HEK293 (cell line): ENCODE measurements around the gene WAS.

Experiments used
- CTCF ChIA-PET: fragments of 350-600 bp; formaldehyde crosslinking; extraction: SDS; loops from one replicate; lab custom pipeline; 2021; ENCODE audit warnings: antibody characterized with exemption; lab: Yijun Ruan, JAX
- POLR2A ChIA-PET: fragments of 300-600 bp; formaldehyde crosslinking; extraction: SDS; loops from one replicate; lab custom pipeline; 2020; ENCODE audit warnings: antibody characterized with exemption, inconsistent platforms; lab: Yijun Ruan, JAX
- H3K27ac ChIP-seq: fragments of 200-500 bp; sonication (Bioruptor generic); 2 replicates; pipeline ENCODE4 v1.5.1; 2014; ENCODE audit warnings: low read depth, low read length, control low read depth, inconsistent platforms; ENCODE audit errors: extremely low read depth
- H3K36me3 ChIP-seq, 2 experiments: fragments of 200-500 bp in 1 of 2; sonication (Bioruptor generic) in 1 of 2; 1 replicate in 1 of 2; 2 replicates in 1 of 2; pipeline ENCODE4 v1.5.1; 2014 to 2017; ENCODE audit warnings: inconsistent platforms in 2 of 2, low read length in 2 of 2; ENCODE audit not compliant: control insufficient read depth in 2 of 2, insufficient read depth in 1 of 2
- H3K4me1 ChIP-seq: fragments of 200-500 bp; sonication (Bioruptor generic); 2 replicates; pipeline ENCODE4 v1.5.1; 2014; ENCODE audit warnings: mild to moderate bottlenecking, low read length, inconsistent platforms; ENCODE audit not compliant: control insufficient read depth, insufficient read depth
- H3K4me3 ChIP-seq: 2 replicates; pipeline ENCODE4 v1.5.1; 2011; ENCODE audit warnings: low read depth, mild to moderate bottlenecking, control low read depth, low read length, moderate library complexity
- H3K9me3 ChIP-seq: fragments of 200-500 bp; sonication (Bioruptor generic); 2 replicates; pipeline ENCODE4 v1.5.1; 2014; ENCODE audit warnings: low read depth, low read length, inconsistent platforms; ENCODE audit not compliant: control insufficient read depth, insufficient read depth
- GLIS1 ChIP-seq: fragments of 450-650 bp; formaldehyde crosslinking; IDR thresholded peaks from 2 replicates; pipeline ENCODE4 v1.5.1; 2016; ENCODE audit warnings: missing biosample characterization, missing genetic modification characterization
- TCF7L2 ChIP-seq: IDR thresholded peaks from 2 replicates; pipeline ENCODE4 v1.6.1; 2011; ENCODE audit warnings: low read depth, mild to moderate bottlenecking, inconsistent platforms, low read length, moderate library complexity, borderline replicate concordance
- WT1 ChIP-seq: fragments of 450-650 bp; formaldehyde crosslinking; IDR thresholded peaks from 2 replicates; pipeline ENCODE4 v1.5.1; 2016; ENCODE audit warnings: missing biosample characterization, missing genetic modification characterization
- ZNF121 ChIP-seq: fragments of 450-650 bp; formaldehyde crosslinking; IDR thresholded peaks from 2 replicates; pipeline ENCODE4 v1.5.1; 2016; ENCODE audit warnings: missing biosample characterization, missing genetic modification characterization
- ZNF274 ChIP-seq, 2 experiments: fragments of 200-500 bp in 1 of 2; fragments of 450-650 bp in 1 of 2; sonication (Bioruptor generic) in 1 of 2; formaldehyde crosslinking in 1 of 2; IDR thresholded peaks; 2 replicates each; pipeline versions ENCODE4 v1.5.1 to v1.6.1; 2014 to 2016; ENCODE audit warnings: borderline replicate concordance in 1 of 2, inconsistent platforms in 1 of 2, low read length in 1 of 2, missing biosample characterization in 1 of 2, missing genetic modification characterization in 1 of 2
- ZNF366 ChIP-seq: fragments of 450-650 bp; formaldehyde crosslinking; conservative IDR thresholded peaks from 2 replicates; pipeline ENCODE4 v1.5.1; 2016; ENCODE audit warnings: missing biosample characterization, missing genetic modification characterization
- ZNF48 ChIP-seq: fragments of 450-650 bp; formaldehyde crosslinking; IDR thresholded peaks from 2 replicates; pipeline ENCODE4 v1.5.1; 2016; ENCODE audit warnings: missing biosample characterization, missing genetic modification characterization
- ZNF529 ChIP-seq: fragments of 450-650 bp; formaldehyde crosslinking; IDR thresholded peaks from 2 replicates; pipeline ENCODE4 v1.5.1; 2017; ENCODE audit warnings: missing genetic modification characterization, missing biosample characterization; ENCODE audit not compliant: insufficient replicate concordance
- ZNF571 ChIP-seq: fragments of 450-650 bp; formaldehyde crosslinking; IDR thresholded peaks from 2 replicates; pipeline ENCODE4 v1.5.0; 2017; ENCODE audit warnings: missing biosample characterization, missing genetic modification characterization
- ZNF658 ChIP-seq: fragments of 450-650 bp; formaldehyde crosslinking; IDR thresholded peaks from 2 replicates; pipeline ENCODE4; 2016; ENCODE audit warnings: missing biosample characterization, missing genetic modification characterization
- ZNF785 ChIP-seq: fragments of 450-650 bp; formaldehyde crosslinking; IDR thresholded peaks from 2 replicates; pipeline ENCODE4 v1.5.1; 2016; ENCODE audit warnings: missing biosample characterization, missing genetic modification characterization
- ZNF792 ChIP-seq: fragments of 450-650 bp; formaldehyde crosslinking; IDR thresholded peaks from 2 replicates; pipeline ENCODE4 v1.5.1; 2016; ENCODE audit warnings: missing biosample characterization, missing genetic modification characterization
- ZNF843 ChIP-seq: fragments of 450-650 bp; formaldehyde crosslinking; IDR thresholded peaks from 2 replicates; pipeline ENCODE4 v1.5.1; 2016; ENCODE audit warnings: missing biosample characterization, missing genetic modification characterization
- TF ChIP-seq, protein P1 (sequence below): fragments of 450-650 bp; formaldehyde crosslinking; IDR thresholded peaks from 2 replicates; pipeline ENCODE4 v1.5.1; 2016; ENCODE audit warnings: missing biosample characterization, missing genetic modification characterization, low read depth
- TF ChIP-seq, protein P2 (sequence below): fragments of 450-650 bp; formaldehyde crosslinking; optimal IDR thresholded peaks from 2 replicates; pipeline ENCODE3; 2016; ENCODE audit warnings: missing biosample characterization, mild to moderate bottlenecking, missing genetic modification characterization
- TF ChIP-seq, protein P3 (sequence below): fragments of 450-650 bp; formaldehyde crosslinking; IDR thresholded peaks from 2 replicates; pipeline ENCODE4 v1.5.0; 2017; ENCODE audit warnings: missing biosample characterization, missing genetic modification characterization, borderline replicate concordance
- TF ChIP-seq, protein P4 (sequence below): fragments of 450-650 bp; formaldehyde crosslinking; IDR thresholded peaks from 2 replicates; pipeline ENCODE4 v1.5.1; 2016; ENCODE audit warnings: missing biosample characterization, missing genetic modification characterization, borderline replicate concordance
- TF ChIP-seq, protein P5 (sequence below): fragments of 450-650 bp; formaldehyde crosslinking; IDR thresholded peaks from 2 replicates; pipeline ENCODE4 v1.5.1; 2016; ENCODE audit warnings: missing biosample characterization, missing genetic modification characterization
- TF ChIP-seq, protein P6 (sequence below): fragments of 450-650 bp; formaldehyde crosslinking; IDR thresholded peaks from 2 replicates; pipeline ENCODE4 v1.5.1; 2016; ENCODE audit warnings: missing biosample characterization, missing genetic modification characterization

WAS gene

DNA sequence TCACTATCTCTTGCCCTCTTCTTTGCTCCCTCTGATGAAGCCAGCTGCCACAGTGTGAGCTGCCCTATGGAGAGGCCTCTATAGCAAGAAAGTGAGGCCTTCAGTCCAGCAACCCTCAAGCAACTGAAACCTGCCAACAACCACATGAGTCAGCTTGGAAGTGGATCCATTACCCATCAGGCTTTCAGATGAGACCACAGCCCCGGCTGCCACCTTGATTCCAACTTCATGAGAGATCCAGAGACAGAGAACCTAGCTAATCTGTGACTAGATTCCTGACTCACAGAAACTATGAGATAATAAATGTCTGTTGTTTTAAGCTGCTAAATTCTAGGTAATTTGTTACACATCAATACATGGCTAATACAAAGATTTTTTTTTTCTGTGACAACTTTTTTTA lies 20.4 kb upstream of the WAS start:
- TF ChIP-seq ZNF366 (tag by site-specific recombination) (no peak), TCF7L2 (no peak), ZNF792 (tag by site-specific recombination) (no peak), ZNF529 (tag by site-specific recombination) (no peak), ZNF785 (tag by site-specific recombination) (no peak), WT1 (tag by site-specific recombination) (no peak), ZNF571 (tag by site-specific recombination) (no peak), ZNF843 (tag by site-specific recombination) (no peak), ZNF658 (tag by site-specific recombination) (no peak), ZNF274 (IDR thresholded peaks at IDR 0.05; ENCODE audit: low read length) (no peak), ZNF274 (tag by site-specific recombination; IDR thresholded peaks at IDR 0.05; ENCODE audit: borderline replicate concordance) (no peak), GLIS1 (no peak), ZNF121 (tag by site-specific recombination) (no peak), ZNF48 (tag by site-specific recombination) (no peak)
- TF ChIP-seq, protein P1, sequence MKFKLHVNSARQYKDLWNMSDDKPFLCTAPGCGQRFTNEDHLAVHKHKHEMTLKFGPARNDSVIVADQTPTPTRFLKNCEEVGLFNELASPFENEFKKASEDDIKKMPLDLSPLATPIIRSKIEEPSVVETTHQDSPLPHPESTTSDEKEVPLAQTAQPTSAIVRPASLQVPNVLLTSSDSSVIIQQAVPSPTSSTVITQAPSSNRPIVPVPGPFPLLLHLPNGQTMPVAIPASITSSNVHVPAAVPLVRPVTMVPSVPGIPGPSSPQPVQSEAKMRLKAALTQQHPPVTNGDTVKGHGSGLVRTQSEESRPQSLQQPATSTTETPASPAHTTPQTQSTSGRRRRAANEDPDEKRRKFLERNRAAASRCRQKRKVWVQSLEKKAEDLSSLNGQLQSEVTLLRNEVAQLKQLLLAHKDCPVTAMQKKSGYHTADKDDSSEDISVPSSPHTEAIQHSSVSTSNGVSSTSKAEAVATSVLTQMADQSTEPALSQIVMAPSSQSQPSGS (tag by site-specific recombination), result no peak
- TF ChIP-seq, protein P2, sequence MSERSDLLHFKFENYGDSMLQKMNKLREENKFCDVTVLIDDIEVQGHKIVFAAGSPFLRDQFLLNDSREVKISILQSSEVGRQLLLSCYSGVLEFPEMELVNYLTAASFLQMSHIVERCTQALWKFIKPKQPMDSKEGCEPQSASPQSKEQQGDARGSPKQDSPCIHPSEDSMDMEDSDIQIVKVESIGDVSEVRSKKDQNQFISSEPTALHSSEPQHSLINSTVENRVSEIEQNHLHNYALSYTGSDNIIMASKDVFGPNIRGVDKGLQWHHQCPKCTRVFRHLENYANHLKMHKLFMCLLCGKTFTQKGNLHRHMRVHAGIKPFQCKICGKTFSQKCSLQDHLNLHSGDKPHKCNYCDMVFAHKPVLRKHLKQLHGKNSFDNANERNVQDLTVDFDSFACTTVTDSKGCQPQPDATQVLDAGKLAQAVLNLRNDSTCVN (tag by site-specific recombination), result no peak
- TF ChIP-seq, protein P3, sequence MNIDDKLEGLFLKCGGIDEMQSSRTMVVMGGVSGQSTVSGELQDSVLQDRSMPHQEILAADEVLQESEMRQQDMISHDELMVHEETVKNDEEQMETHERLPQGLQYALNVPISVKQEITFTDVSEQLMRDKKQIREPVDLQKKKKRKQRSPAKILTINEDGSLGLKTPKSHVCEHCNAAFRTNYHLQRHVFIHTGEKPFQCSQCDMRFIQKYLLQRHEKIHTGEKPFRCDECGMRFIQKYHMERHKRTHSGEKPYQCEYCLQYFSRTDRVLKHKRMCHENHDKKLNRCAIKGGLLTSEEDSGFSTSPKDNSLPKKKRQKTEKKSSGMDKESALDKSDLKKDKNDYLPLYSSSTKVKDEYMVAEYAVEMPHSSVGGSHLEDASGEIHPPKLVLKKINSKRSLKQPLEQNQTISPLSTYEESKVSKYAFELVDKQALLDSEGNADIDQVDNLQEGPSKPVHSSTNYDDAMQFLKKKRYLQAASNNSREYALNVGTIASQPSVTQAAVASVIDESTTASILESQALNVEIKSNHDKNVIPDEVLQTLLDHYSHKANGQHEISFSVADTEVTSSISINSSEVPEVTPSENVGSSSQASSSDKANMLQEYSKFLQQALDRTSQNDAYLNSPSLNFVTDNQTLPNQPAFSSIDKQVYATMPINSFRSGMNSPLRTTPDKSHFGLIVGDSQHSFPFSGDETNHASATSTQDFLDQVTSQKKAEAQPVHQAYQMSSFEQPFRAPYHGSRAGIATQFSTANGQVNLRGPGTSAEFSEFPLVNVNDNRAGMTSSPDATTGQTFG (tag by site-specific recombination), result no peak
- TF ChIP-seq, protein P4, sequence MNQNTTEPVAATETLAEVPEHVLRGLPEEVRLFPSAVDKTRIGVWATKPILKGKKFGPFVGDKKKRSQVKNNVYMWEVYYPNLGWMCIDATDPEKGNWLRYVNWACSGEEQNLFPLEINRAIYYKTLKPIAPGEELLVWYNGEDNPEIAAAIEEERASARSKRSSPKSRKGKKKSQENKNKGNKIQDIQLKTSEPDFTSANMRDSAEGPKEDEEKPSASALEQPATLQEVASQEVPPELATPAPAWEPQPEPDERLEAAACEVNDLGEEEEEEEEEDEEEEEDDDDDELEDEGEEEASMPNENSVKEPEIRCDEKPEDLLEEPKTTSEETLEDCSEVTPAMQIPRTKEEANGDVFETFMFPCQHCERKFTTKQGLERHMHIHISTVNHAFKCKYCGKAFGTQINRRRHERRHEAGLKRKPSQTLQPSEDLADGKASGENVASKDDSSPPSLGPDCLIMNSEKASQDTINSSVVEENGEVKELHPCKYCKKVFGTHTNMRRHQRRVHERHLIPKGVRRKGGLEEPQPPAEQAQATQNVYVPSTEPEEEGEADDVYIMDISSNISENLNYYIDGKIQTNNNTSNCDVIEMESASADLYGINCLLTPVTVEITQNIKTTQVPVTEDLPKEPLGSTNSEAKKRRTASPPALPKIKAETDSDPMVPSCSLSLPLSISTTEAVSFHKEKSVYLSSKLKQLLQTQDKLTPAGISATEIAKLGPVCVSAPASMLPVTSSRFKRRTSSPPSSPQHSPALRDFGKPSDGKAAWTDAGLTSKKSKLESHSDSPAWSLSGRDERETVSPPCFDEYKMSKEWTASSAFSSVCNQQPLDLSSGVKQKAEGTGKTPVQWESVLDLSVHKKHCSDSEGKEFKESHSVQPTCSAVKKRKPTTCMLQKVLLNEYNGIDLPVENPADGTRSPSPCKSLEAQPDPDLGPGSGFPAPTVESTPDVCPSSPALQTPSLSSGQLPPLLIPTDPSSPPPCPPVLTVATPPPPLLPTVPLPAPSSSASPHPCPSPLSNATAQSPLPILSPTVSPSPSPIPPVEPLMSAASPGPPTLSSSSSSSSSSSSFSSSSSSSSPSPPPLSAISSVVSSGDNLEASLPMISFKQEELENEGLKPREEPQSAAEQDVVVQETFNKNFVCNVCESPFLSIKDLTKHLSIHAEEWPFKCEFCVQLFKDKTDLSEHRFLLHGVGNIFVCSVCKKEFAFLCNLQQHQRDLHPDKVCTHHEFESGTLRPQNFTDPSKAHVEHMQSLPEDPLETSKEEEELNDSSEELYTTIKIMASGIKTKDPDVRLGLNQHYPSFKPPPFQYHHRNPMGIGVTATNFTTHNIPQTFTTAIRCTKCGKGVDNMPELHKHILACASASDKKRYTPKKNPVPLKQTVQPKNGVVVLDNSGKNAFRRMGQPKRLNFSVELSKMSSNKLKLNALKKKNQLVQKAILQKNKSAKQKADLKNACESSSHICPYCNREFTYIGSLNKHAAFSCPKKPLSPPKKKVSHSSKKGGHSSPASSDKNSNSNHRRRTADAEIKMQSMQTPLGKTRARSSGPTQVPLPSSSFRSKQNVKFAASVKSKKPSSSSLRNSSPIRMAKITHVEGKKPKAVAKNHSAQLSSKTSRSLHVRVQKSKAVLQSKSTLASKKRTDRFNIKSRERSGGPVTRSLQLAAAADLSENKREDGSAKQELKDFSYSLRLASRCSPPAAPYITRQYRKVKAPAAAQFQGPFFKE, result no peak
- TF ChIP-seq, protein P5, sequence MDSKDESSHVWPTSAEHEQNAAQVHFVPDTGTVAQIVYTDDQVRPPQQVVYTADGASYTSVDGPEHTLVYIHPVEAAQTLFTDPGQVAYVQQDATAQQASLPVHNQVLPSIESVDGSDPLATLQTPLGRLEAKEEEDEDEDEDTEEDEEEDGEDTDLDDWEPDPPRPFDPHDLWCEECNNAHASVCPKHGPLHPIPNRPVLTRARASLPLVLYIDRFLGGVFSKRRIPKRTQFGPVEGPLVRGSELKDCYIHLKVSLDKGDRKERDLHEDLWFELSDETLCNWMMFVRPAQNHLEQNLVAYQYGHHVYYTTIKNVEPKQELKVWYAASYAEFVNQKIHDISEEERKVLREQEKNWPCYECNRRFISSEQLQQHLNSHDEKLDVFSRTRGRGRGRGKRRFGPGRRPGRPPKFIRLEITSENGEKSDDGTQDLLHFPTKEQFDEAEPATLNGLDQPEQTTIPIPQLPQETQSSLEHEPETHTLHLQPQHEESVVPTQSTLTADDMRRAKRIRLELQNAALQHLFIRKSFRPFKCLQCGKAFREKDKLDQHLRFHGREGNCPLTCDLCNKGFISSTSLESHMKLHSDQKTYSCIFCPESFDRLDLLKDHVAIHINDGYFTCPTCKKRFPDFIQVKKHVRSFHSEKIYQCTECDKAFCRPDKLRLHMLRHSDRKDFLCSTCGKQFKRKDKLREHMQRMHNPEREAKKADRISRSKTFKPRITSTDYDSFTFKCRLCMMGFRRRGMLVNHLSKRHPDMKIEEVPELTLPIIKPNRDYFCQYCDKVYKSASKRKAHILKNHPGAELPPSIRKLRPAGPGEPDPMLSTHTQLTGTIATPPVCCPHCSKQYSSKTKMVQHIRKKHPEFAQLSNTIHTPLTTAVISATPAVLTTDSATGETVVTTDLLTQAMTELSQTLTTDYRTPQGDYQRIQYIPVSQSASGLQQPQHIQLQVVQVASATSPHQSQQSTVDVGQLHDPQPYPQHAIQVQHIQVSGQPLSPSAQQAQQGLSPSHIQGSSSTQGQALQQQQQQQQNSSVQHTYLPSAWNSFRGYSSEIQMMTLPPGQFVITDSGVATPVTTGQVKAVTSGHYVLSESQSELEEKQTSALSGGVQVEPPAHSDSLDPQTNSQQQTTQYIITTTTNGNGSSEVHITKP (tag by site-specific recombination), result no peak
- TF ChIP-seq, protein P6, sequence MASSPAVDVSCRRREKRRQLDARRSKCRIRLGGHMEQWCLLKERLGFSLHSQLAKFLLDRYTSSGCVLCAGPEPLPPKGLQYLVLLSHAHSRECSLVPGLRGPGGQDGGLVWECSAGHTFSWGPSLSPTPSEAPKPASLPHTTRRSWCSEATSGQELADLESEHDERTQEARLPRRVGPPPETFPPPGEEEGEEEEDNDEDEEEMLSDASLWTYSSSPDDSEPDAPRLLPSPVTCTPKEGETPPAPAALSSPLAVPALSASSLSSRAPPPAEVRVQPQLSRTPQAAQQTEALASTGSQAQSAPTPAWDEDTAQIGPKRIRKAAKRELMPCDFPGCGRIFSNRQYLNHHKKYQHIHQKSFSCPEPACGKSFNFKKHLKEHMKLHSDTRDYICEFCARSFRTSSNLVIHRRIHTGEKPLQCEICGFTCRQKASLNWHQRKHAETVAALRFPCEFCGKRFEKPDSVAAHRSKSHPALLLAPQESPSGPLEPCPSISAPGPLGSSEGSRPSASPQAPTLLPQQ (tag by site-specific recombination), result no peak
- TF ChIP-seq, all 188 proteins: peak for 0
- Histone ChIP-seq H3K4me1 (no peaks in the 10 kb centered on the region), H3K27ac (no peak overlapping the region), H3K4me3 (no peak overlapping the region), H3K36me3 (no peaks in the 10 kb centered on the region), H3K9me3 (no peaks in the 10 kb centered on the region)
- POLR2A ChIA-PET, result no interaction called here
- CTCF ChIA-PET, result no interaction called here
